DMS 273 (cell line): ENCODE results near the gene PODNL1.
"Not testable (repeated sequence)": the region's sequence is repeated elsewhere in the genome, so short reads cannot be mapped to it uniquely, and the experiment has no call there.

Source experiments
- DNase-seq: peaks from one replicate; lab custom pipeline; 2025; ENCODE audit not compliant: unreplicated experiment; lab: John Stamatoyannopoulos, UW

The PODNL1 gene

DNA sequence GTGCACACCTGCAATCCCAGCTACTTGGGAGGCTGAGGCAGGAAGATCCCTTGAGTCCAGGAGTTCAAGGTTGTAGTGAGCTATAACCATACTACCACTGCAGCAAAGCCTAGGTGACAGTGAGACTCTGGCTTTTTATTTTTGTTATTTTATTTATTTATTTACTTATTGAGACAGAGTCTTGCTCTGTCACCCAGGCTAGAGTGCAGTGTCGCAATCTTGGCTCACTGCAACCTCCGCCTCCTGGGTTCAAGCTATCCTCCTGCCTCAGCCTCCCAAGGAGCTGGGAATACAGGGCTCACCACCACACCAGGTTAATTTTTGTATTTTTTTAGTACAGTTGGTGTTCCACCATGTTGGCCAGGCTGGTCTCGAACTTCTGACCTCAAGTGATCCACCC, 35.3 kb upstream of the PODNL1 start:
- DNase-seq, result not testable (repeated sequence)

DNA sequence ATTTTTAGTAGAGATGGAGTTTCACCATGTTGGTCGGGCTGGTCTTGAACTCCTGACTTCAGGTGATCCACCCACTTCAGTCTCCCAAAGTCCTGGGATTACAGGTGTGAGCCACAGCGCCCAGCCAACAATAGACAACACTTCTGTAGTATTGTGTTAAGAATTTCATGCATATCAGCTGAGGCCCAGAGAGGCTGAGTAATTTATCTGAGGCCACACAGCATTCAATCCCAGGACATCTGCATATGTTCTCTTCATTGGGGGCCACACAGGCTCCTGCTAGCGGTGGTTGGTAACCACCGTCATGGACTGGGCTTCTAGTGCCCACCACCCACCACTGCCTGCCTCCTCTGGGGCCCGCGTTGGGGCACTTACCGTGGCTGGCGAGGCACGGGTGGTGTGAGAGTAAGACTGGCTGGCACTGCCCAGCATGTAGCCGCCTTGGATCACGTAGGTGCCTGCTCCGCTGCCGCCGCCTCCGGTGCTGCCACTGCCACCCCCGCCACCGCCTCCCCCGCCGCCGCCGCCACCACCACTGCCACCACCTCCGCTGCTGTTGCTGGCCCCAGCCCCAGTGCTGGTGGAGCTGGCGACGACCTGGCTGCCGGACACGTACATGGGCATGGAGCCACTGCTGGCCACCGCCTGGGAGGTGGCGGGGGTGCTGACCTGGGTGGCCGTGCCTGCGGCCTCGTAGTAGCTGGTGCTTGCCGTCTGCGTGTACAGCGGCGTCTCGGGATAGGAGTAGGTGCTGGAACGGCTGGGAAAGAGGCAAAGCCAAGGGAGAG, 34.3 kb upstream of the PODNL1 start:
- DNase-seq, result no peak

DNA sequence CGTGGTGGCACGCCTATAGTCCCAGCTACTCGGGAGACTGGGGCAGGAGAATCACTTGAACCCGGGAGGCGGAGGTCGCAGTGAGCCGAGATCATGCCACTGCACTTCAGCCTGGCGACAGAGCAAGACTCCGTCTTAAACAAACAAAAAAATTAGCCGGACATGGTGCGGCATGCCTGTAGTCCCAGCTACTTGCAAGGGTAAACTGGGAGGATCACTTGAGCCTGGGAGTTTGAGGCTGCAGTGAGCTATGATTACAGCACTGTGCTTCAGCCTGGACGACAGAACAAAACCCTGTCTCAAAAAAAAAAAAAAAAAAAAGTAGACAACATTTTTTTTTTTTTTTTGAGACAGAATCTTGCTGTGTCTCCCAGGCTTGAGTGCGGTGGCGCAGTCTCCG, 33.7 kb upstream of the PODNL1 start:
- DNase-seq, result not testable (repeated sequence)

DNA sequence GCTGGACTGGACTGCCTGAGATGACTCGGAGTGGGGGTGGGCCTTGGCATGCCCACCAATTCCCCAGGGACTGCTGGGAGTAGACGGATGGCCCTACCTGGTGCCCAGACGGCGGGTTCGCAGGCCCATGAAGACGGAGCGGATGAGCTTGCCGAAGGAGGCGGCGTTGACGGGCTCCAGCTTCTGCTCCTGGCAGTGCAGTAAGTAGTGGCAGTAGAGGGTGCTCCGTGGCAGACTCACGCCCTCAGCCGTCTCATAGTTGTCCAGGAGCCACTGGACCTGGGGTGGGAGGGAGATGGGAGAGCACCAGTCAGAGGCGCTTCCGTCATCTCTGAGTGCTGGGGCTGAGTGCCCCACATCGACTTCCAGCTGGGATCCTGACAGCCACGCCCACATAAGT, 31.7 kb upstream of the PODNL1 start:
- no peak for DNase-seq

DNA sequence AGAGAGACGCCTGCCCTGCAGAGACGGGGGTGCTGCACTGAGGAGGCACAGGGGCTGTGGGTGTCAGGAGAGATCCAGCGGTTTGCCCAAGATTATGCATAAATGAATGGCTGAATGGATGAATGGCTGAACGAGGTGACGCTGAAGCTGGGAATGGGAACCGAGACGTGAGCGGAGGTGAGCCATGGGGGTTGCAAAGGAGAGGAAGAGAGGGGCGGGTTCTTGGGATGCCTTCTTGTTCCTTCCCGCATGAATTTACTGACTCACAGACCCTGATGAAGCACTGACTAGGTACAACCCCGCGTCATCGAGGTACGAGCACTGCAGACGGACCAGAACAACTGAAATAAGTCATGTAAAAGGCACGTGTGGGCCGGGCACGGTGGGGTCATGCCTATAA, 30.8 kb upstream of the PODNL1 start:
- no peak for DNase-seq

DNA sequence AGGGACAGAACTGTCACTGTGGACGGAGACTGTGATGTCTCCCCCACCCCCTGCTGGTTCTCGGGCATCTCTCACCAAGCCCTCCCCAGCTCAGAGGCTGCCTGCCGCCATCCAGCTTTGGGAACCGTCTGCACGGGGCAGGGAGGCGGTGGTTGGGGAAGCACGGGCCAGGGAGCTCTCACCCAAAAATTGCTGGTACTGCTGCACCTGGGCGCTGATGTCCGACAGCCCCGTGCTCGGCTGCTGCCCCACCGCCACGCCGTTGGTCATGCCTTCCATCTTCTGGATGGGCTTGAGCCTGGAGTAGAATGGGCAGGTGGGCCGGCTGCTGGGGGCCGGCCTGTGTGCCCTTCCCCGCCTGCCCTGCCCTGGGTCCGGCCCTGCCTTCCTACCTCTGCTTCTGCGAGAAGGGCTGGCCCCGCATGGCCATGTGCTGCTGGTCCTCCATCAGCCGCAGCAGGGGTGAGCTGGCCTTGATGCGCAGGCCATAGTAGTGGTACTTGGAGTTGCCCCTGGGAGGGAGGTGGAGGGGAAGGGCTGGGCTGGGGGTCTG, 30.2 kb upstream of the PODNL1 start:
- no peak for DNase-seq

DNA sequence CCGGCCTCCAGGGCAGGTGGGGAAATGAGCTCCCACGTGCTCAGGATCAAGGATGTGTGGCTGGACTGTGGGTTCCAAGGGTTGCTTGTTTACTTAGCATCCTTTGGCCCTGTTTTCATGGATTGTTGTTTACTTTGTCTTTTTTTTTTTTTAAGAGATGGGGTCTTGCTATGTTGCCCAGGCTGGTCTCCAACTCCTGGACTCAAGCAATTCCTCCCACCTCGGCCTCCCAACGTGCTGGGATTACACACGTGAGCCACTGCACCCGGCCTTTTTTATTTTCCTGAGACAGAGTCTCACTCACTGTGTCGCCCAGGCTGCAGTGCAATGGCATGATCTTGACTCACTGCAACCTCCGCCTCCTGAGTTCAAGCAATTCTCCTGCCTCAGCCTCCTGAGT, 29.0 kb upstream of the PODNL1 start:
- DNase-seq, result not testable (repeated sequence)

DNA sequence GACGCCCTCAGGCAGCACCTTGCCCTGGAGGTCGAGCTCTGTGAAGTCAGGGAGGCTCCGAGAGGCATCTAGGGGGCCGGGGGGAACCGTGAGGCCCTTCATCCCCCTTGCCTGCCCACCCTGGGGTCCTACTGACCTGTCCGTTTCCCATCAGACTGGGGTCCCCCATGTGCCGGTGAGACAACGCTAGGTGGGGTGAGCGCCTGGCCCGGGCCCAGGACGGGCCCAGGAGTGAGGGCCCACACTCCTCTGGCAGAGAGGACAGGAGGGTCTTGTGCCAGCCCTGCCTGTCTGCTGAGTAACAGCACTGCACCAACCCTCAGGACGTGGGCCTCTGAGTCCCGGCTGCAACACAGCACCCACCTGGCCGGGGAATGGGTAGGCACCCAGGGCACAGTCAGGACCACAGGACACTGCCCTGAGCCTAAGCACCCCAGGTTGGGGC, 28.5 kb upstream of the PODNL1 start:
- DNase-seq, result no peak

DNA sequence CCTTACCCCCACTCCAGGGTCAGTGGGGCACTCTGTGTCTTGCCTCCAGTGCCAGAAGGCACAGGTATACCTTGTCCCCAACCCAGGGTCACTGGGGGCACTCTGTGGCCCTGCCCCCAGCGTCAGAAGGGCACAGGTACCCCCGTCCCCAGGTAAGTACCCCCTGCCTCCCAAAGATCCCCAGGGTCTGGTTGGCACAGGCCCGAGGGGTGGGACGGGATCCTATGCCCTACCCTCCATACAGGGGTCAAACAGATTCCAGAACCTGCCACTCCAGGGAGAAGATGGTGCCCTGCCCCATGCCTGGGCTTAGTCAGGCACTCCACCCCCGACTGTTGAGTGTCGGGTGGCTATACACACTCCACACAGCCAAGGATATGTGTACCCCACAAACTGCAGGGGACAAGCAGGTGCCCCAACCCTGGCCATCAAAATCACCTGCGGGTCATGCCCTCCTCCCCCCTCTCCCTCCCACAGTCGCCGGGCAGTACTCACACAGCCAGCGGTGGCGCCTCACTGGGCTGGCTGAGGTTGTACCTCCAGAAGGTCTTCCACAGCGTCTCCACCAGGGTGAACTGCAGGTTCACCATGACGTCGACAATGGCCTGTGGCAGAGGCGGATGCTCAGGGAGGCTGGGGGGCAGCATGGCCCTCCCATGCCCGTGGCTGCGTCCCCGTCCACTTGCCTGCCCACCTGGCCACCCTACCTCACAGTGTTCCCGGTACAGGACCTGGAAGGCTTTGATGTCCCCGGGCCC, 27.9 kb upstream of the PODNL1 start:
- no peak for DNase-seq

DNA sequence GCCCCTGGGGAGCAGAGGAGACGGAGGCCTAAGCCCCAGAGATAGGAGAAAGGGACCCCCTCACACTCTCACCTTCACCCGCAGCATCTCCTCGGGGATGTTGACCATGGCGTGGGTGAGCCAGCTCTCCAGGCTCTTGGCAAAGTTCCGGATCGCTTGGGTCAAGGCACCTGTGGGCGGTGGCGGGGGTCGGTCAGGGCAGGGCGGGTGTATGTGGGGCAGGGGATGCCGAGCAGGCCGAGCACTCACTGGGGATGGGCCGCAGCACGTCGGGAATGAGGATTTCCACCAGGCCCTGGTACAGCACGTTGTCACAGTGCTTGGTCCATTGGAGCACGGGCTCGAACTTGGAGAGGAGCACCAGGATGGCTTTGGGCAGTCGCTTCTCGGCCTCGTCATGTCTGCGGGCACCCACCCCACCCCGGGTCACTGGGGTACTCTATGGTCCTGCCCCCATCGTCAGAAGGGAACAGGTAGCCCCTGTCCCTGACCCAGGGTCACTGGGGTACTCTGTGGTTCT, 27.2 kb upstream of the PODNL1 start:
- no peak for DNase-seq

DNA sequence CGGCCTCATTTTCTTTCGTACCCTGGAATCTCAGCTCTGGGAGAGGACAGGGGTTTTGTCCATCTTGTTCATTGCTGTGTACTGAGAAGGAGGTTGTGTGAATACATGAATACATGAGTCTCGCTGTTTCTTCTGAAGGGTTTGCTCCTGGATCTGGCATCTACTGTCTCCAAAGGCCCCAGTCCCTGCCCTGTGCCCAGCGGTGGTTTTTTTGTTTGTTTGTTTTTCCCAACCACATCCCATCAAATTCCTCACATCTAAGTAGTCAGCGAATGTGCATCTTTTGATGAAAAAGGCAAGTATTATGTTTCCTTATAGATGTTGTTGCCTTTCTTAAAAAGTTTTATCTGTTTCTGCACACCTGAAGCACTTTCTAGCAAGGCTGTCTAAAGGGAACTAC, 26.6 kb upstream of the PODNL1 start:
- no peak for DNase-seq

DNA sequence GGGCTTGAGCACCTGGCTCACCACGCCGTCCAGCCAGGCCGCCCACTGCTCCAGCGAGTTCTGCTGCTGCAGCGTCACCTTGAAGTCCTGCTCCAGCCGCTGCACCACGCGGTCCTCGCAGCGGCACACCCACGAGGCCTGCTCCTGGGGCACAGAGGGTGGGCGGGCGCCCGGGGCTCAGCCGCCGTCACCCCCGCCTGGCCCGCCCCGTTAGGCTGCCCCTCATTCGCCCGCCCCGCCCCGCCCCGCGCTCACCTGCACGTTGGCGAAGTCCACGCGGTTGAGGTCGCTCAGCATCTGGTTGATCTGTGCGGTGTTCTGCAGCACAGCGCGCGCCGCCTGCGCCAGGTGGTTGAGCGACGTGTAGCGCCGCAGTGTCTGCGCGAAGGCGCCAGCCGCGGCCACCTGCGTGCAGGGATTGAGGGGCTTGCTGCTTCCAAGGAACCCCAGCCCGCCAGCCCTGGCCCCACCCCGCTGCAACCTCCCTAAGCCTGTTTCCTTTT, 25.4 kb upstream of the PODNL1 start:
- DNase-seq, result no peak

DNA sequence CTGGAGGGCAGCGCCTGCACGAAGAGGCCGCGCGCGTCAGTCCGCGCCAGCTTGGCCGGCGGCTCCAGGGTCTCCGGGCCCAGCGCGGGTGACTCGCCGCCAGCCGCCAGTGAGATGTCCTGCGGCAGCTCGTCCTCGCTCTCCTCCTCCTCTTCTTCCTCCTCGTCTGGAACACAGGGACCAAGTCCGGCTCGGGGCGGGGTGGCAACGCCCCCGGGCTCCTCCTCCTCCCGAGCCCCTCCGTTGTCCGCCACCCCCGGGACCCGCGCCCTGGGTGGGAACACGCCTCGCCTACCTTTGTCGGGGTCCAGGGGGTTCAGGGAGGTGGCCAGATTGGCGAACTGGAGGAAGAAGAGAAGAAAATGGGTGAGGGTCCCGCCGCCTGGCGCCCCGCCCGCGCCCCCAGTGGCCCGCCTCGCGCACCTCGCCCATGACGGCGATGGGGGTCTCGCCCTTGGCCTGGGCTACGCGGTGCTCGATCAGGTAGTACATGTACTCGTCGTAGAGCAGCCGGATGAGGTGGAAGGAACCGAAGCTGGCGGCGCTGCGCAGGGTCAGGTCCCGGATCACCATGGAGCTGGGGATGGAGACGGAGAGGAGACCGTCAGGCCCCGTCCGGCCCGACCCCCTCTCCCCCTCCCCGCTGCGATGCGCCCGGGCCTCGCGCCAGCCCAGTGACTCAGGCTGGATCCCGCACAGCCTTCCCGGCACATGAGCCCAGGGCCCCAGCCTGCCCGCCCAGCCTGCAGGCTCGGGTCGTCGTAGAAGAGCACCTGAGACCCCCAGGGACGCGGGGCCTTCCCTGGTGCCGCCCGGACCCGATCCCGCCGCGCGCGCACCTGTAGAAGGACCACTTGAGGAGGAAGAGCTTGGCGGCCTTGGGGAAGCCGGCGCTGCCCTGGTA, 24.7 kb upstream of the PODNL1 start:
- no peak for DNase-seq

DNA sequence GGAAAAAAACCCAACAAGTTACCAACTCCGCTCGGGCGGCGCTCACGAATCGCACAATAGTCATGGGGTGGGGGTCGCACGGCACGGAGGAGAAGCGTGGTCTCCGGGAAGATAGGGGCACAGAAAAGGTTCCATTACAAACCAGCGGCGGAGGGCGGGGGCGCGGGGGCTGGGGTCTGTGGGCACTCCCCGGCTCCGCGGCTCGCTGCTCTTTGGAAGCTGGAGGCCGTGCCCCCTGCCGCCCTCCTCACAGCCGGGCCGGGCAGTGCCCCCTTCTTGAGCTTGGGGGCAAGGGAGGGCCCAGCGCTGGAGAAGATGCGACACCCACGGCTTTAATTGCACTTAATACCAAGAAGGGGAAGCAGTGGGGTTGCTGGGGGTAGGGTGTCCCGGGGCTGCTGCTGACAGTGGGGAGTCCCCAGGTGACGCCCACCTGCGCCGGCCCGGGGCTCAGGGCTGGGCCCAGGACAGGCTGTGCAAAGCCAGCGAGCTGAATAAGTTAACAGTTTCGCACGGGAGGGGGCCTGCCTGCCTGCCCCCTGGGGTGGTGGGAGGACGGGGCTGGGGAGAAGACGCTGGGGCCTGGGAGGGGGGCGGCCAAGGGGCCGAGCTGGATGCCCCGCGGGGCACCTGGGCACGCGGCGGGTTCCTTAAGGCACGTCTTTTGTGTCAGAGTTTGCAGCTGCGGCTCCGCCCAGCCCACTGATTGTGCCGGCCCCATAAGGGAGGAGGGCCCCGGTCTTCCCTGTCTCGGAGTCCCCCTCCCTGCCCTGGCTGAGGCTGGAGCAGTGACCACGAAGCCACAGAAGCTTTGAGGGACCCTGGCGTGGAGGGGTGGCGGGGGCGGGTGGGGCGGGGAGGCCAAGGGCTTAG, 23.8 kb upstream of the PODNL1 start:
- DNase-seq, result no peak

DNA sequence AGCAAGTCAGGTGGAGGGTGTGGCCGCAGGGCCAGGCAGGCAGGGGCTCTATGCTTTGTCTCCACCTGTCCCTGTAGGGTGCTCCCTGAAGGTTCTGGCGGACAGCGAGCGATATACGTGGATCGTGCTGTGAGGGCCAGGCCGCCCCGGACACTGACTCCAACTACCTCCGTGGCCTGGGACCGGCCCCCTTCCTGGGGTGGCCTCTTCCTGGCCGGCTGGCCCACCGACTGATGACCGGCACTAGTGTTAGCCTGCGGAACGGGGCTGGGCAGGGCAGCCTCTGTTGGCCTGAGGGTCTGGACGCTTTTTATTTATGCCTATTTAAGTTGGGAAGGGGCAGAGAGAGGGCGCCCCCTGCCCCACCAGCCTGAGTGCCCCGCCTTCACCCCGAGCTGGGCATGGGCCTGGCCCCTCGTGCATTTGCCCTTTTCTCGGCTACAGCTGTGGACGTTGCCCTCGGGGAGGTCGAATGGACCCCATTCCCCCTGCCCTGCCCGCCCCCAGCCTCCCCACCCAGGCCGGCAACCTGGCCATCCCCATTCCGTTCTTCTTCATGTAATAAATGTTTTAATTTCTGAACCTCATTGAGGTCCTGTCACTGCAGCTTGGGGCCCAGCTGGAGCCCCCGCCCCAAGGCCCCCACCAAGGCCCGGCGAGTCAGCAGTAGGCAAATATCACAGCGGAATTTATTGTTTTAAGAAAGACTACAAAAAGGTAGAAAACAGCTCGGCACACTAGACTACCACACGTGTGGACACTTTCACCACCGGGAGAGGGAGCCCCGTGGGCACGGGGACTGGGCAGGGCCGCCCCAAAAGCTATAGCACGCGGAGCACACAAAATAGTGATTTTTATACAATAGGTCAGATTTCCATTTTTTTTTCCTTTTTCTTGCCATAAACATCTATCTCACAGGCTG, 22.9 kb upstream of the PODNL1 start:
- no peak for DNase-seq

DNA sequence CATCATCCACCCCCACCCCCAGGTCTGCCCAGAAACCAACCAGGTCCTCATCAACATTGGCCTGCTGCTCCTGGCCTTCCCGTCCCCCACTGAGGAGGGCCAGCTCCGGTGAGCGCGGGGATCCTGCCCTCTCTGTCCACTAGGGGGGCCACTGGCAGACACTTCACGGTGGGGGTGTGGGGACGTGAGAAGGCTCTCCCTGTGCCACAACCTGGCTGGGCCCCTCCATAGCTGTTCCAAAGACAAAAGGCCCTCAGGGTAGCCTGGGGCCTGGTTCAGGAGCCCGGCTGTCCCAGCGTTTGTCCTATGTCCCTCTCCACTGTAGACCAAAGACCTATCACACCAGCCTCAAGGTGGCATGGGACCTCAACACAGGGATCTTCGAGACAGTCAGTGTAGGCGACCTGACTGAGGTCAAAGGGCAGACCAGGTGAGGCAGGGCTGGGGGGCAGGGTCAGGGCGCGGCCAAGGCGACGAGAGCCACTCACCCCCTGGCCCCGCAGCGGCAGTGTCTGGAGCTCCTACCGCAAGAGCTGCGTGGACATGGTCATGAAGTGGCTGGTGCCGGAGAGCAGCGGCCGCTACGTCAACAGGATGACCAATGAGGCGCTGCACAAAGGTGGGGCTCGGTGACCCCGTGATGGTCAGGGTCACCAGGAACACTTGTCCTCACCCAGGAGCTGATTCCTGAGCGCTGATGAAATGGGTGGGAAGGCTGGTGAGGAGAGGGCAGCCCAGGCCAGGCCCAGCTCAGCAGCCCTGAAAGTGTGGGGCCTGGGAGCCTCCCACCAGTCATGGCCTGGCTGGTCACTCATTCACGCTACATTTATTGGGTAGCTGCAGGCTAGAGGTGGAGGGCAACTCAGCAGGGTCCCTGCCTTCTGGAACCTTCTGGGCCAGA, 22.0 kb upstream of the PODNL1 start:
- peak; percentile 28 for DNase-seq

DNA sequence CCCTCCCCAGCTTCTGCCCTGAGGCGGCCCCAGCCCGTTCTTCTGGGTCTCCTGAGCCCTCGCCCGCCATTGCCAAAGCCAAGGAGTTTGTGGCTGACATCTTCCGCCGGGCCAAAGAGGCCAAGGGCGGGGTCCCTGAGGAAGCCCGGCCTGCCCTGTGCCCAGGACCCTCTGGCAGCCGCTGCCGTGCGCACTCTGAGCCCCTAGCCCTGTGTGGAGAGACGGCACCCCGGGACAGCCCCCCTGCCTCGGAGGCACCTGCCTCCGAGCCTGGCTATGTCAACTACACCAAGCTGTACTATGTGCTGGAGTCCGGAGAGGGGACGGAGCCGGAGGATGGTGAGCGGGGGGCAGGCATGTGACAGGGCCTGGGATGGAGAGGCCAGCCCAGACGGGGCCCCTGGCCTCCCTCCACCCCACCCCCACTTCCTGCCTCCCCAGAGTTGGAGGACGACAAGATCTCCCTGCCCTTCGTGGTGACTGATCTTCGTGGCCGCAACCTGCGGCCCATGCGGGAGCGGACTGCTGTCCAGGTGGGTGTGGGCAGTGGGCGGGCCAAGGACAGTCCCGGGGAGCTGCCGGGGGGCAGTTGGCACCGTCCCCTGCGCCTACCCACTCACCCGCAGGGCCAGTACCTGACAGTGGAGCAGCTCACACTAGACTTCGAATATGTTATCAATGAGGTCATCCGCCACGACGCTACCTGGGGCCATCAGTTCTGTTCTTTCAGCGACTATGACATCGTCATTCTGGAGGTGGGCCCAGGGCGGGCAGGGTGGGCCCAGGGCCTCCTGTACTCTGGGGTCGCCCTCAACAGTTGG, 21.1 kb upstream of the PODNL1 start:
- DNase-seq, result no peak
